GM12875 (cell line): Measurements from ENCODE around the gene PRR15L.

ENCODE experiments used
- H3K4me3 ChIP-seq: one replicate; pipeline ENCODE4 v1.5.1; 2011; ENCODE audit warnings: low read depth, low read length, control low read depth
- TF ChIP-seq, protein P1 (sequence below): IDR thresholded peaks from 2 replicates; pipeline ENCODE4 v1.5.1; 2011; ENCODE audit warnings: low read depth, mild to moderate bottlenecking, control low read depth, inconsistent platforms, low read length, moderate library complexity, borderline replicate concordance; ENCODE audit not compliant: insufficient read depth

Gene PRR15L

GRCh38 chr17:47980541-47980940 lies 22.9 kb upstream of the PRR15L start:
- TF ChIP-seq, protein P1, sequence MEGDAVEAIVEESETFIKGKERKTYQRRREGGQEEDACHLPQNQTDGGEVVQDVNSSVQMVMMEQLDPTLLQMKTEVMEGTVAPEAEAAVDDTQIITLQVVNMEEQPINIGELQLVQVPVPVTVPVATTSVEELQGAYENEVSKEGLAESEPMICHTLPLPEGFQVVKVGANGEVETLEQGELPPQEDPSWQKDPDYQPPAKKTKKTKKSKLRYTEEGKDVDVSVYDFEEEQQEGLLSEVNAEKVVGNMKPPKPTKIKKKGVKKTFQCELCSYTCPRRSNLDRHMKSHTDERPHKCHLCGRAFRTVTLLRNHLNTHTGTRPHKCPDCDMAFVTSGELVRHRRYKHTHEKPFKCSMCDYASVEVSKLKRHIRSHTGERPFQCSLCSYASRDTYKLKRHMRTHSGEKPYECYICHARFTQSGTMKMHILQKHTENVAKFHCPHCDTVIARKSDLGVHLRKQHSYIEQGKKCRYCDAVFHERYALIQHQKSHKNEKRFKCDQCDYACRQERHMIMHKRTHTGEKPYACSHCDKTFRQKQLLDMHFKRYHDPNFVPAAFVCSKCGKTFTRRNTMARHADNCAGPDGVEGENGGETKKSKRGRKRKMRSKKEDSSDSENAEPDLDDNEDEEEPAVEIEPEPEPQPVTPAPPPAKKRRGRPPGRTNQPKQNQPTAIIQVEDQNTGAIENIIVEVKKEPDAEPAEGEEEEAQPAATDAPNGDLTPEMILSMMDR, result no peak
- H3K4me3 ChIP-seq, result no peak overlapping the region

DNA sequence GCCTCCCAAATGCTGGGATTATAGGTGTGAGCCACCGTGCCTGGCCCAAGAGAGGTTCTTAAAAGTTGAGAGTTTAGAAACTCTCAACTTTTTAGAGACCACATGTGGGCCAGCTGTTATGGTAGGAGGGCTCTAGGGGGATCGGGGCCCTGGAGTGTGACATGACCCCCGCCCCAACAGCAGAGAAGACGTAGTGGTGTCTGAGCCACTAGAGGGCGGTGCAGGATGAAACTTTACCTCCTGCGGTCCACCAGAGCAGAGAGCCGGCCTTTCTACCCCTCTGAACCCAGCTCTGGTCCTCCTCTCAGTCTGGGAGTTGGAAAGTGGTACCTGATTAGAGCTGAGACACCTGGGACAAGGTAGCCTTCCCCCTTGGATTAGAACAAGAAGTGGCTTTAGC lies 20.6 kb upstream of the PRR15L start:
- no peak overlapping the region for H3K4me3 ChIP-seq
- TF ChIP-seq, protein P1, result peak; percentile 80

DNA sequence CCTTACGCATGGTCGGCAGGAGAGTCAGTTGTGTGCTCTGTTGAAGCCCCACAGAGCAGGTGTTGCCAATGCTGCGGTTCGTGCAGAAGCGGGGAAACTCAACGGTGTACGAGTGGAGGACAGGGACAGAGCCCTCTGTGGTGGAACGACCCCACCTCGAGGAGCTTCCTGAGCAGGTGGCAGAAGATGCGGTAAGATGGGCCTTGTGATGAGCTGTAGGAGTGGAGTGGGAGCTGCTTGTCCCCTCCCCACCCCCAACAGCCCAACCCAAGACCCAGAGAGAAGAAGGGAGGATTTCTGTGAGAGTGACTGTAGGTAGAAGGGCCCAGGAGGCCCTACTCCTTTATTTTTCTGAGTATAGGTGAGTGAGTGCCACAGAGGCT lies 18.1 kb upstream of the PRR15L start:
- TF ChIP-seq, protein P1, result no peak
- no peak overlapping the region for H3K4me3 ChIP-seq

DNA sequence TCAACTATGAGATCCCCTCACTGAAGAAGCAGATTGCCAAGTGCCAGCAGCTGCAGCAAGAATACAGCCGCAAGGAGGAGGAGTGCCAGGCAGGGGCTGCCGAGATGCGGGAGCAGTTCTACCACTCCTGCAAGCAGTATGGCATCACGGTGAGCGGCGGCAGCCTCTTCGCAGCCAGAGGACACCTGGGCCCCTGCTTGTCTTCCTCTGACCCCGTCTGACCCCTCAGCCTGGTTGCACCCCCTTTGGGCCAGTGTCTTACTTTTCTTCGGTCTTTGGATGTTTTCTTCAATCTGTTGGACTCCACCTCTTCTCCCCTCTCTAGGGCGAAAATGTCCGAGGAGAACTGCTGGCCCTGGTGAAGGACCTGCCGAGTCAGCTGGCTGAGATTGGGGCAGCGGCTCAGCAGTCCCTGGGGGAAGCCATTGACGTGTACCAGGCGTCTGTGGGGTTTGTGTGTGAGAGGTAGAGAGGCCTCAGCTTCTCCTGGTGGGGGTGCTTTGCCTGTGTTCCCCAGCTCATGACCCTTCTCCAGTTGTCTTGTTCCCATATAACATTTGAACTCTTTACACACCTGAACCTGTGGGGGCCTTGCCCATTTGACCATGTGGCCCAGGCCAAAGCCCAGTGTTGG lies 17.6 kb upstream of the PRR15L start:
- TF ChIP-seq, protein P1, result no peak
- no peak overlapping the region for H3K4me3 ChIP-seq

DNA sequence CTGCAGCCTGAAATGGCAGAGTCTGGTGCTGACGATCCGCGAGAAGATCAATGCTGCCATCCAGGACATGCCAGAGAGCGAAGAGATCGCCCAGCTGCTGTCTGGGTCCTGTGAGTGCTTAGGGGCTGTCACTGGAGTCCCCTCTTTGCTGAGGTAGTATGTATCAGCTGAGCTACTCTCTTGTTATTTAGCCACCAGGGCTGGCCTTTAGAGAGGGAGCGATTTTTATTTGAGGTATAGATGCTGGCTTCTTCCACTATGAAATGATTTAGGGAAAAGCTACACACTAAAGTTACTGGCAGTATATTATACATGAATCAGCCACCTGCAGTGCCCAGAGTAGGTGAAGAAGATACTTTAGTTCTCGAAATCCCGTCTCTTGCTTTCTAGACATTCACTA lies 15.9 kb upstream of the PRR15L start:
- TF ChIP-seq, protein P1, result no peak
- H3K4me3 ChIP-seq, result no peak overlapping the region

DNA sequence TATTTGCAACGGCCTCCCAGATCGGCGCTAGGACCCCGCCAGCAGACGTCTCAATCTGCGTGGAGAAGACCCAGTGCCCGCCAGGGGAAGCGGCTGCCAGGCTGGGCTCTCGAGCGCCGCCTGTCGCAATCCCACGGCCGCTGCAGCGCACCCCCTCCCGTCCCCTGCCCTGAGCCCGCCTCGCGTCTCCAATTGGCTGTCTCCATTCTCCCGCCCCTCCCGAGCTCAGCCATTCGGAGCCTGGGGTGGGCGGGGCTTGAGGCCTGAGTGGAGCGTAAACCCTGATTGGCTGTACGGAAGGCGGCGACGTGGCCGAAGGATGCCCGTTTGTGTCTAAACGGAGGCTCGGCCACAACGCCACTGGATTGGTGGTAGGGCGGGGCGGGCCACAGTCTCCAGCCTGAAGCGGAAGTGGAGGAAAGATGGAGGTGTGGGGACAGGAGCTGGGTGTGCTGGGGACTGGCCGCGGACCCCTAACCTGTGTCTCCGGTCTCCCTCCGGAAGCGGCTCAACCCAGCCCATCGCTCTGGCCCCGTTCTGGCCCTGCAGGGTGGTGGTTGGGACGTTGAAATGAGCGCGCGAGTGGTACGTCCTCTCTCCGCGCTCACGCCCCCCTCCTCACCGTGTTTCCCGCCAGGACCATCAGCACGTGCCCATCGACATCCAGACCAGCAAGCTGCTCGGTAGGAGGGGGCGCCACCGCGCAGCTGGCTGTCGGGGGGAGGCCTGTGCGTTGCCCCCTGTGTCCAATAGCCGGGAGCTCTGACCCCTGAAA lies 13.2 kb upstream of the PRR15L start, which contains the start of gene CDK5RAP3:
Gene CDK5RAP3, plus strand, starts transcription at position 389 of the 775 bp plus-strand sequence. Its CDS starts 34 bp downstream, at position 423.
- H3K4me3 ChIP-seq, result peak within 1 kb of the TSS; percentile 93
- TF ChIP-seq, protein P1, result peak; percentile 97
